B cell (primary cell): Measurements from ENCODE around the gene OST4. TPM values are rescaled to one million over a fixed set of nuclear protein-coding genes. Genes with fewer than 3 reads are reported as not detected.

Source experiments
- ATAC-seq: fragments of 200-7000 bp; cut with Tn5 transposase; one replicate; pipeline ENCODE4 v1.10.0; 2021; ENCODE audit warnings: low read depth, mild to moderate bottlenecking, moderate number of reproducible peaks, moderate library complexity
- CTCF ChIA-PET: fragments of 350-600 bp; sonication (Branson Sonifier 250); formaldehyde crosslinking; loops from one replicate; lab custom pipeline; 2021; ENCODE audit warnings: antibody characterized with exemption, inconsistent platforms; lab: Charles Lee
- POLR2A ChIA-PET: fragments of 350-600 bp; sonication (Branson Sonifier 250); formaldehyde crosslinking; loops from one replicate; lab custom pipeline; 2021; ENCODE audit warnings: antibody characterized with exemption; lab: Charles Lee
- DNase-seq: peaks from one replicate; pipeline ENCODE4 v3.0.0; 2013
- H2AFZ ChIP-seq: 2 replicates; pipeline ENCODE4 v1.6.1; 2012; ENCODE audit warnings: mild to moderate bottlenecking, low read depth, low read length; ENCODE audit not compliant: insufficient read depth, poor library complexity, severe bottlenecking
- H3K27ac ChIP-seq, 2 donors: 1 replicate in 1 of 2; 2 replicates in 1 of 2; pipeline ENCODE4 v1.5.1; 2012 to 2013; ENCODE audit warnings: low read length in 2 of 2, mild to moderate bottlenecking in 2 of 2, moderate library complexity in 1 of 2
- H3K27me3 ChIP-seq, 4 experiments: fragments of 200-600 bp in 1 of 4; sonication (generic) in 1 of 4; replicated peaks in 1 of 4; 1 replicate in 2 of 4; 2 replicates in 2 of 4; pipeline versions ENCODE4 v1.6.1 to v1.7.0; 2013 to 2016; ENCODE audit warnings: low read length in 3 of 4, mild to moderate bottlenecking in 2 of 4, mixed read lengths in 1 of 4, moderate library complexity in 1 of 4; ENCODE audit not compliant: insufficient read depth in 4 of 4, control insufficient read depth in 3 of 4; ENCODE audit errors: control extremely low read depth in 1 of 4
- H3K36me3 ChIP-seq, 2 experiments: replicated peaks in 1 of 2; 1 replicate in 1 of 2; 2 replicates in 1 of 2; pipeline versions ENCODE4 v1.6.1 to v1.7.1; 2013; ENCODE audit warnings: low read length in 1 of 2; ENCODE audit not compliant: insufficient read depth in 2 of 2, control insufficient read depth in 1 of 2; ENCODE audit errors: control extremely low read depth in 1 of 2, extremely low read depth in 1 of 2
- H3K4me1 ChIP-seq, 2 donors: fragments of 200-600 bp in 1 of 2; sonication (generic) in 1 of 2; 1 replicate in 1 of 2; 2 replicates in 1 of 2; pipeline versions ENCODE4 v1.5.1 to v1.6.1; 2013 to 2017; ENCODE audit warnings: low read length in 2 of 2; ENCODE audit not compliant: control insufficient read depth in 2 of 2, insufficient read depth in 2 of 2
- H3K4me2 ChIP-seq: replicated peaks from 2 replicates; pipeline ENCODE3; 2012; ENCODE audit warnings: mild to moderate bottlenecking, low read depth, low read length; ENCODE audit not compliant: poor library complexity, severe bottlenecking
- H3K4me3 ChIP-seq, 5 experiments: fragments of 200-600 bp in 1 of 5; sonication (generic) in 1 of 5; 1 replicate in 3 of 5; 2 replicates in 2 of 5; pipeline versions ENCODE4 v1.5.1 to v1.7.0; 2011 to 2016; ENCODE audit warnings: low read length in 4 of 5, mild to moderate bottlenecking in 4 of 5, low read depth in 2 of 5, control low read depth in 1 of 5, moderate library complexity in 1 of 5; ENCODE audit not compliant: insufficient read depth in 1 of 5; ENCODE audit errors: control extremely low read depth in 1 of 5, extremely low read depth in 1 of 5
- H3K79me2 ChIP-seq: fragments of 200-600 bp; sonication (generic); one replicate; pipeline ENCODE4 v1.6.0; 2016; ENCODE audit warnings: low read length; ENCODE audit not compliant: control insufficient read depth, insufficient read depth
- H3K9ac ChIP-seq: fragments of 200-600 bp; sonication (generic); 2 replicates; pipeline ENCODE4 v1.6.1; 2017; ENCODE audit warnings: mild to moderate bottlenecking, low read length, moderate library complexity
- H3K9me3 ChIP-seq, 3 donors: one replicate each; pipeline versions ENCODE4 v1.6.1 to v1.7.1; 2013; ENCODE audit warnings: low read length in 2 of 3; ENCODE audit not compliant: control insufficient read depth in 2 of 3, insufficient read depth in 1 of 3; ENCODE audit errors: control extremely low read depth in 1 of 3
- H4K20me1 ChIP-seq: 2 replicates; pipeline ENCODE4 v1.6.0; 2012; ENCODE audit warnings: mild to moderate bottlenecking, low read length; ENCODE audit not compliant: insufficient read depth, control insufficient read depth, poor library complexity, severe bottlenecking
- H3K27ac Mint-ChIP-seq: one replicate; pipeline ENCODE4 v1.8.0; 2021; ENCODE audit warnings: mixed read lengths
- H3K27me3 Mint-ChIP-seq: one replicate; pipeline ENCODE4 v1.8.0; 2021; ENCODE audit warnings: mixed read lengths
- H3K4me1 Mint-ChIP-seq: one replicate; pipeline ENCODE4 v1.8.0; 2021; ENCODE audit warnings: mixed read lengths
- H3K4me3 Mint-ChIP-seq: one replicate; pipeline ENCODE4 v1.8.0; 2021; ENCODE audit warnings: mixed read lengths
- H3K9me3 Mint-ChIP-seq: one replicate; pipeline ENCODE4 v1.8.0; 2022; ENCODE audit warnings: mixed read lengths; ENCODE audit not compliant: insufficient read depth
- EZH2 ChIP-seq: IDR thresholded peaks from 2 replicates; pipeline ENCODE4 v1.6.1; 2012; ENCODE audit warnings: borderline replicate concordance, low read depth, mild to moderate bottlenecking, moderate library complexity, low read length; ENCODE audit not compliant: insufficient read depth, poor library complexity, severe bottlenecking
- WGBS: methylation state at CpG from one replicate; pipeline ENCODE4 v1.1.5; 2013; ENCODE audit warnings: missing lambda C conversion rate; ENCODE audit not compliant: insufficient coverage; 5-methylcytosine and 5-hydroxymethylcytosine counted together
- intact Hi-C: fragments of 100-400 bp; cut with micrococcal nuclease; formaldehyde crosslinking; loops from one replicate; pipeline ENCODE4 v1.10.0; 2022
- polyA plus RNA-seq: library from polyadenylated mRNA; depleted of rRNA; stranded (reverse); fragments of >200 nt; gene quantifications from 2 replicates; pipeline ENCODE4 v1.2.3, GENCODE V29; 2012
- total RNA-seq, 2 donors: library from RNA; stranded (reverse); fragments of 120-200 nt in 1 of 2; gene quantifications; 1 replicate in 1 of 2; 2 replicates in 1 of 2; pipeline versions ENCODE4 v1.2.3 to v1.2.4, GENCODE V29; 2013 to 2022
- TF ChIP-seq, protein P1 (sequence below): fragments of 200-600 bp; IDR thresholded peaks from one replicate; pipeline ENCODE4 v1.8.0; 2022; ENCODE audit warnings: antibody characterized with exemption, mild to moderate bottlenecking

The OST4 gene
- total and polyA plus RNA-seq, 2 donors (not counting 1 experiment from before 2014, with no cell fraction given): 195 to 257 TPM

GRCh38 chr2:27070653-27071276 is 689 bp downstream of the OST4 start:
- TF ChIP-seq, protein P1, sequence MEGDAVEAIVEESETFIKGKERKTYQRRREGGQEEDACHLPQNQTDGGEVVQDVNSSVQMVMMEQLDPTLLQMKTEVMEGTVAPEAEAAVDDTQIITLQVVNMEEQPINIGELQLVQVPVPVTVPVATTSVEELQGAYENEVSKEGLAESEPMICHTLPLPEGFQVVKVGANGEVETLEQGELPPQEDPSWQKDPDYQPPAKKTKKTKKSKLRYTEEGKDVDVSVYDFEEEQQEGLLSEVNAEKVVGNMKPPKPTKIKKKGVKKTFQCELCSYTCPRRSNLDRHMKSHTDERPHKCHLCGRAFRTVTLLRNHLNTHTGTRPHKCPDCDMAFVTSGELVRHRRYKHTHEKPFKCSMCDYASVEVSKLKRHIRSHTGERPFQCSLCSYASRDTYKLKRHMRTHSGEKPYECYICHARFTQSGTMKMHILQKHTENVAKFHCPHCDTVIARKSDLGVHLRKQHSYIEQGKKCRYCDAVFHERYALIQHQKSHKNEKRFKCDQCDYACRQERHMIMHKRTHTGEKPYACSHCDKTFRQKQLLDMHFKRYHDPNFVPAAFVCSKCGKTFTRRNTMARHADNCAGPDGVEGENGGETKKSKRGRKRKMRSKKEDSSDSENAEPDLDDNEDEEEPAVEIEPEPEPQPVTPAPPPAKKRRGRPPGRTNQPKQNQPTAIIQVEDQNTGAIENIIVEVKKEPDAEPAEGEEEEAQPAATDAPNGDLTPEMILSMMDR: no peak
- no peak for TF ChIP-seq EZH2

More at GRCh38 chr2:27070653-27071276, 689 bp downstream of the OST4 start:
- Histone ChIP-seq H4K20me1 (peaks cover 17% of the 10 kb centered on the region), H3K27ac (peak overlapping the region; percentile 64 to 87), H3K9me3 (no peaks in the 10 kb centered on the region), H3K9ac (peak overlapping the region; percentile 83), H2AFZ (peak overlapping the region; percentile 82), H3K4me1 (peaks cover 33 to 41% of the 10 kb centered on the region in 2 donors), H3K36me3 (peaks cover 6 to 32% of the 10 kb centered on the region in 2 experiments), H3K4me3 (peak overlapping the region; percentile 79 to 91 (median 88)), H3K4me2 (peak overlapping the region; percentile 90), H3K27me3 (no peaks in the 10 kb centered on the region), H3K79me2 (peaks cover 39% of the 10 kb centered on the region)
- Mint-ChIP-seq H3K27ac (peak overlapping the region; percentile 95), H3K4me3 (peak overlapping the region; percentile 99), H3K4me1 (peaks cover 58% of the 10 kb centered on the region), H3K27me3 (no peaks in the 10 kb centered on the region), H3K9me3 (no peaks in the 10 kb centered on the region)
- POLR2A ChIA-PET: interaction anchor here (0.8 to 3.4 kb wide), 6 partner anchors 11 to 141 kb away, joined by 3 to 48 read pairs (median 5); partner anchors contain the start of genes AGBL5, ATRAID, KHK and PREB
- no peak for DNase-seq
- ATAC-seq: no peak
- CTCF ChIA-PET: interaction anchor here (0.6 to 3.3 kb wide), 11 partner anchors 11 to 558 kb away, joined by 3 to 30 read pairs (median 7); partner anchors contain the start of genes AGBL5, CCDC121 and KHK
- intact Hi-C loops: loop anchor here (1.0 to 2.0 kb wide), 7 partner anchors 11 to 300 kb away; partner anchors contain the start of genes AGBL5, EIF2B4, KHK and PREB
- 4% methylated on average over 10 of the region's 11 CpGs for WGBS
